Fibroblast of skin of right quadriceps (primary cell): ENCODE measurements around the gene CASK.
"Not testable (repeated sequence)": the region's sequence is repeated elsewhere in the genome, so short reads cannot be mapped to it uniquely, and the experiment has no call there.

Experiments
- DNase-seq: peaks from one replicate; pipeline ENCODE4 v3.0.0-alpha.2; 2013

The CASK gene

DNA sequence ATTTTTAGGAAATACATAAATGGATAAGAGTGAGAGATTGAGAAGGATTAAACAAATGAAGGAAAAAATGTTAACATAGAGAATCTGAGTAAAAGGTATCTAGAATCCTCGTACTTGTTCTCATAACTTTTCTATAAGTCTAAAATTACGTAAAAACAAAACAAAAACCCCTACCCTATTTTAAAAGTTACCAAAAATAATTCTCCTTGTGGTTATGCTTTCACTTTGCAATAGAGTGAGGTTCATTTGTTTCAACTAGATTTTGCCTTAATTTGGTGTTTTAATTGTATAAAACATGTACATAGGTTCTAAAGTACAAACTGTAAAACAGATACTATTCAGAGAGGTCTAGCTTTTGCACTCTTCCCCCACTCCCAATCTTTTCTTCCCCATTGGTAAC is 238.4 kb downstream of the CASK start:
- no peak for DNase-seq

- DNase-seq = no peak
These were observed 239.2 kb downstream of the CASK start for GRCh38 chrX:41684138-41684537.

GRCh38 chrX:41677183-41678060 is 245.9 kb downstream of the CASK start:
- no peak for DNase-seq

GRCh38 chrX:41676361-41676760 is 247.0 kb downstream of the CASK start:
- not testable (repeated sequence) for DNase-seq

GRCh38 chrX:41672643-41673042 is 250.7 kb downstream of the CASK start:
- no peak for DNase-seq

DNA sequence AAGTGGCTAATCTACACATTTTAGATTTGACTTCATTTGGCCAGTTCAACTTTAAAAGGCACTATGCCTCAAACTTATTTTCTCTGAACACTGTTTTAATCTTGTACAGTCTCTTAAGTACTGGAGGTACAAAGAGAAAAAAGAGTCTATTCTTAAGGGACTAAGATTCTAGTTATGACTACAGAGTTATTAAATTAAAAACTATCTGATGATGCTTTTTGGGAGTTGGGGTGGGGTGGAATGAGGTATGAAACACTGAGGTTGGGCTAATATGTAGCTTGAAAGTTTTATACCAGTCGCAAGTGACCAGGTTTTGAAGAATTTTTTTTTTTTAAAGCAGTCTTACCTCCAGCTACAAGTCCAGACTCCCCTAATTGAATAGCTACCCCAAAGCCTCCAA is 252.3 kb downstream of the CASK start:
- DNase-seq = no peak

- DNase-seq = no peak
These were observed 253.2 kb downstream of the CASK start for GRCh38 chrX:41670112-41670511.

GRCh38 chrX:41667631-41668030 is 255.7 kb downstream of the CASK start:
- DNase-seq = no peak

GRCh38 chrX:41666251-41666650 is 257.1 kb downstream of the CASK start:
- DNase-seq = no peak

DNA sequence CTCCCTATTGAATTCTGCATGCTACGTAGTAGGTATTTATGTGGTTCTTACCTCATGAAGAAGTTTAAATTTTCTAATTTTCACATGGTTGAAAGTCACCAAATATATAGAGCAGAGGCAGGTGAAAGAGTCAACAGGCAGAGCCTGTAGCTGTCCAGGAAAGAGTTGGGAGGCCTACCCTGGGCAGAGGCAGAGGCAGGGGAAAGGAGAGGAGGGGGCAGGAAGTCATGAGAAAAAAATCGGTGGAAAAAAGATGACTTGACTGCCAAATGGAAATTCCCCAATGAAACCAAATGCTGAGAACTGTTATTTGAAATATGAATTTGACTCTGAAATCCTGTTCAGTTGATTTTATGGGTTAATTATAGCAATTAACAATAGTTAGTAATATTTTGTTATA is 257.7 kb downstream of the CASK start:
- no peak for DNase-seq

DNA sequence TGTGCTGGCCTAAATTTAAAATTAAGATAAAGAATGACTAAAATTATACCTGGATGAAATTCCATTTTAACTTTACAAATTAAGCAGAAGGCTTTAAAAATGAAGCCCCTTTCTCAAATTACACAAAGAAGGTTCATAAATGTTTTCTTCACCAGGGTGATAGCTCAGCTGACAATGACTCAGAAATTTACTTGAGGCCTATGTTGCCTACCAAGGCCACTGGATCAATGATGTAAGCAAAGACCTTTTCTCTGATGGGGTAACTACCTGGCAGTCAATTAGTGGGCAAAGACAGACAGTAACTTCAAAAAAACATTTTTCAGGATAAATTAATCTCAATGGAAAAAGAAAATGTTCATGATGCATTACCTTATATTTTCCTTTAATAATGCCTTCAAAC is 258.4 kb downstream of the CASK start:
- no peak for DNase-seq

- no peak for DNase-seq
These were observed 258.9 kb downstream of the CASK start for GRCh38 chrX:41664375-41664901.

GRCh38 chrX:41661366-41662095 is 261.8 kb downstream of the CASK start:
- DNase-seq = peak; percentile 21

DNA sequence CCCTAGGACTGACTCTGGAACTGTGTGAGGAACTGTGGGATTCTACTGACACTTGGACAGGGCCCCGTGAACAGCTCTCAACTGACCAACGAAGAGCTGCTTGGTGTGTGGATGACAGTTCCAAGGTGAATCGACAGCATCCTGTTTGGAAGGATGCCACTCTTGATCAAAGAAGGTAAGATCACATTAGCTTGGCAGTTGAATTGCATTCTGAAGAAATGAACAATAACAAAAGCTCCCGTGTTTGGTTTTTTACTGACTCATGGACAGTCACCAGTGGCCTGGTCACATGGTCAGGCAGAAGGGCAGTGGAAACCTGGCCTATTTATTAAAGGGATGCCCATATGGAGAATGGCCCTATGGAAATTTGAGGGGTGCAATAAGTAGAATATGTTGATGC is 267.7 kb downstream of the CASK start:
- no peak for DNase-seq

DNA sequence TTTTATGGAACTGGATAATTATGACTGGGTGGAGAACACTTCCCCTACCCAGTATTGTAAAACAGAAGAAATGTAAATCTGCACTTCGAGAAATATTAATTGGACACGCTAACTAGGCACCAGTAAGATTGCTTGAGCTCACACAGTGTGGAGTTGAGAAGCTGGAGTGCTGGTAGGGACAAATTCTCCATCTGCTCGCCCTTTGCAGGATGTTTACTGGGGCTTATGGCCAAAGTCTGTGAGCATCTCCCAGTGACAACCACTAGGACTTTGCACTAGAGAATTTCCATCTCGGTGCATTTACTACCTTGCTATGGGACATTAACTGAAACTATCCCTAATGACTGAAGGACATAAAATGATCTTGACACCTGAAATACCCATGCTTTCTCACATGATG is 268.3 kb downstream of the CASK start:
- DNase-seq = no peak

GRCh38 chrX:41653125-41653524 is 270.2 kb downstream of the CASK start:
- no peak for DNase-seq

GRCh38 chrX:41646201-41646600 is 277.2 kb downstream of the CASK start:
- DNase-seq = not testable (repeated sequence)

DNA sequence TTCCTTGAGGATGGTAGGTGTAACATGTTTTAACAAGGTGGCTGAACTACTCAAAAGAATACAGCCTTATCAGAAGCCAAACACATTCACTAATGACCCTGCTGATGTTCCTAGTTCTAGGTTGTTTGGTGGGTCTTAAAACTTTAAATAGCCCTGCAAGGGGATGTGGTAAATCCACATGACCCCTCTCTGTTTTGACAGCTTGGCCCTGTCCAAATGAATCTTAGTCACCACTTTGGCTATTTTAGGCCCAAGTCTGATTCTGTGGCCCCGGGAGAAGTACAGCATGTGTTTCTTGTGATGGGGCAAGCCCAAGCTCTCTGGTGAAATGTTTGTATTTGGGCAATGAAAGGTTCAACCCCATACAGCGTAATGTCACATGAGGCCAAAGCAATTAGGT is 289.1 kb downstream of the CASK start:
- no peak for DNase-seq

DNA sequence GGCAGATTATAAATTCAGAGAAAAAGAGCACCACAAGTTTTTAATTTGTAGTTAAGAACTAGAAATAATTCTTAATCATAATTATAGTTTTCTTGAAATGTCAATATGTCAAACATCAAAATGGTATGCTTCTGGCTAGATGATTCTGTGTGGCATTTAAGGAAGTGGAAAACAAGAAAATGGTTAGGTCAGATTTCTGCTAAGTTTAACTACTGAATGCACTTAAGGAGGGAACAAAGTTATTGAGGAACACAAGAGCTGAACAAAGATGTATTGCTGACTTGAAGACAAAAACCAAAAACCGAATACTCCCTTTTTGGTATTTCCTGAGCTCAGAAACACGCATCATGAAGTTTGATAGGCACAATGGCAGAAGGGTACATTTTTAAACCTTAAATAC is 293.3 kb downstream of the CASK start:
- DNase-seq = no peak

- DNase-seq = no peak
These were observed 293.8 kb downstream of the CASK start for GRCh38 chrX:41629539-41629938.

GRCh38 chrX:41621222-41621723 is 302.1 kb downstream of the CASK start:
- DNase-seq = no peak

GRCh38 chrX:41619221-41619620 is 304.1 kb downstream of the CASK start:
- no peak for DNase-seq

- DNase-seq = no peak
These were observed 306.4 kb downstream of the CASK start for GRCh38 chrX:41616935-41617334.

DNA sequence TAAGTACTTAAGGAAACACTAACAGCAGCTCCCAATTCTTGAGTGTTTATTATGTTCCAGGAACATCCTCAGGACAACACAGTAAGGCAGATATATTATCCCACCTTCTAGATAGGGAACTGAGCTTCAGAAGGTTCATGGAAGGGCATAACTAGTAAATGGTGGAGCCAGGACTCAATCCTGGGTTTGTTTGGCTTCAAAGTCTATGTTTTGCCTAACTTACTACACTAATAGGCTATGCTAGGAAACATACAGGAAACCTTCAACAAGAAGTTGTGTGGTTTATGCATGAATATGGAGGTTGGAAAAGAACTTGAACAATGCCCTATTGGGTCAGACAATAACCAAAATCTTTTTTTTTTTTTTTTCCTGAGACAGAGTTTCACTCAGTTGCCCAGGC is 307.1 kb downstream of the CASK start:
- no peak for DNase-seq
